Activated naive CD8-positive, alpha-beta T cell treated with anti-CD3 and anti-CD28 coated beads, Interleukin-2, amount 50 U/mL, for 16 hours (primary cell): Measurements from ENCODE around the gene MAGI1.

Source experiments
- DNase-seq: peaks from one replicate; pipeline ENCODE4 v3.0.0-alpha.2; 2020; ENCODE audit warnings: low read depth, low spot score

MAGI1 gene

GRCh38 chr3:65432388-65433003 lies 606.2 kb downstream of the MAGI1 start:
- DNase-seq: no peak

GRCh38 chr3:65425880-65426279 lies 612.8 kb downstream of the MAGI1 start:
- DNase-seq: no peak

GRCh38 chr3:65422154-65422553 lies 616.6 kb downstream of the MAGI1 start:
- no peak for DNase-seq

GRCh38 chr3:65419233-65419632 lies 619.5 kb downstream of the MAGI1 start:
- DNase-seq: no peak

- no peak for DNase-seq
Observed at GRCh38 chr3:65413891-65414290, 624.8 kb downstream of the MAGI1 start.

- DNase-seq: no peak
Observed at GRCh38 chr3:65412588-65412987, 626.1 kb downstream of the MAGI1 start.

- no peak for DNase-seq
Observed at GRCh38 chr3:65411367-65411766, 627.4 kb downstream of the MAGI1 start.

- DNase-seq: no peak
Observed at GRCh38 chr3:65409176-65409569, 629.5 kb downstream of the MAGI1 start.

GRCh38 chr3:65408531-65409175 lies 630.1 kb downstream of the MAGI1 start:
- DNase-seq: no peak

GRCh38 chr3:65406470-65406869 lies 632.2 kb downstream of the MAGI1 start:
- DNase-seq: no peak

- no peak for DNase-seq
Observed at GRCh38 chr3:65402597-65402996, 636.1 kb downstream of the MAGI1 start.

- DNase-seq: no peak
Observed at GRCh38 chr3:65401359-65402305, 637.1 kb downstream of the MAGI1 start.

GRCh38 chr3:65400899-65401298 lies 637.8 kb downstream of the MAGI1 start:
- no peak for DNase-seq

- no peak for DNase-seq
Observed at GRCh38 chr3:65398953-65399352, 639.8 kb downstream of the MAGI1 start.

- no peak for DNase-seq
Observed at GRCh38 chr3:65396078-65396477, 642.6 kb downstream of the MAGI1 start.

GRCh38 chr3:65391068-65391467 lies 647.6 kb downstream of the MAGI1 start:
- DNase-seq: no peak

GRCh38 chr3:65385805-65386204 lies 652.9 kb downstream of the MAGI1 start:
- no peak for DNase-seq

GRCh38 chr3:65381496-65382010 lies 657.2 kb downstream of the MAGI1 start:
- DNase-seq: no peak

GRCh38 chr3:65379223-65379622 lies 659.5 kb downstream of the MAGI1 start:
- DNase-seq: no peak

- no peak for DNase-seq
Observed at GRCh38 chr3:65377637-65378036, 661.1 kb downstream of the MAGI1 start.

GRCh38 chr3:65376426-65376825 lies 662.3 kb downstream of the MAGI1 start:
- no peak for DNase-seq

- no peak for DNase-seq
Observed at GRCh38 chr3:65371053-65371452, 667.7 kb downstream of the MAGI1 start.
